NCI-H82 treated with DMSO at 0.1 percent for 48 hours (cell line): ENCODE data around the gene DNAH11.
A peak's percentile ranks its signal among the peaks of the same experiment; 100 is the strongest.
"Not testable (repeated sequence)": the region's sequence is repeated elsewhere in the genome, so short reads cannot be mapped to it uniquely, and the experiment has no call there.

Source experiments
- DNase-seq: peaks from one replicate; lab custom pipeline; 2025; ENCODE audit not compliant: unreplicated experiment; lab: John Stamatoyannopoulos, UW

Gene DNAH11

GRCh38 chr7:21704359-21704758 is 161.5 kb downstream of the DNAH11 start:
- peak; percentile 74 for DNase-seq

GRCh38 chr7:21706131-21706530 is 163.3 kb downstream of the DNAH11 start:
- DNase-seq, result no peak

DNA sequence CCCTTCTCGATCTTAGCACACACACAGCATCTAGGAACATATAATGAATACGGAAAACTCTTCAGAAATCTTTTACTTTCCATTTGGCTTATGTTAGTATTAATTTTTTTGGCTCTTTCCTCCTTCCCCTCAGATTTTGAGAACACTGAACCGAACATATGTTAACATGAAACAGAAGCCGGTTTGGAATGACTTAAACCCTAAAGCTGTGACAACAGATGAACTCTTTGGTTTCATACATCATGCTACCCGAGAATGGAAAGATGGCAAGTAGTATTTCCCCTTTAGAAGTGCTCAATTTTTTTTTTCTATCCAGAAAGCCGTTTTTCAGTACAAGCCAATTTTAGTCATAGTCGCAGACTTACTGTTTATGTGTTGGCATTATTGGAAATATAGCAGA is 164.7 kb downstream of the DNAH11 start:
- DNase-seq, result no peak

DNA sequence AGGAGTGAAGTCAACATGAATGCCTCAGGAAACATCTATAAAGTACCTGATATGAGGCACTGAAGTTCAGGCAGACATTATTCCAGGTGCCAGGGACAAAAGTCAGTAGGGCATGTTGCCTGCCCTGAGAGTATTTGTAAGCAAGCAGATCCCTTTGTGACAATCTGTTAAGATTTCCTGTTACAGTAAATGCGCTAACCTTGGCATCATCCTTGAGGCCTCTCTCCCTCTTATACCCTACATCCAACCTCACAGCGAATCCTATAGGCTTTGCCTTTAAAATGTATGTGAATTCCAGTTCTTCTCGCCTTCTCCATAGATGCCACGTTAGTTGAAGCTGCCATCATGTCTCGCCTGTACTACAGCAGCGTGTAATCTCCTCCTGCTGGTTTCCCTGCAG is 165.3 kb downstream of the DNAH11 start:
- DNase-seq, result no peak

DNA sequence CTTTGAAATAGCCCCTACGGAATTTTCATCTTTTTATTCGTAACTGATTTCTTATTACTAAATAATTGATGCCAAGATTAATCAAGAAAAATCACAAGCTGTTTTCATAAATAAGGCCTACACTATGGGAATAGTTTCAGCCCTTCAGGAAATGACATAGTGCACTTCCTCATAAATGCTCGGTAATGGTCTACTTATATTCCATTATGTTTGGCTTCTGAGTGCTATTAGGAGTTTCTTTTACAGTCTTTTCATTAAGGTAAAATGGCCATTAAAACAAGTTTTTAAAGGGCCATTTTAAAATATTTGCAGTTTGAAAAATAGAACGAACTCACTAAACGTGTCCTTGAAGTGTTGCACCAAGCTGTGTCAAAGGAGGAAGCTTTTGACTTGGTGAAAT is 174.5 kb downstream of the DNAH11 start:
- DNase-seq, result no peak

DNA sequence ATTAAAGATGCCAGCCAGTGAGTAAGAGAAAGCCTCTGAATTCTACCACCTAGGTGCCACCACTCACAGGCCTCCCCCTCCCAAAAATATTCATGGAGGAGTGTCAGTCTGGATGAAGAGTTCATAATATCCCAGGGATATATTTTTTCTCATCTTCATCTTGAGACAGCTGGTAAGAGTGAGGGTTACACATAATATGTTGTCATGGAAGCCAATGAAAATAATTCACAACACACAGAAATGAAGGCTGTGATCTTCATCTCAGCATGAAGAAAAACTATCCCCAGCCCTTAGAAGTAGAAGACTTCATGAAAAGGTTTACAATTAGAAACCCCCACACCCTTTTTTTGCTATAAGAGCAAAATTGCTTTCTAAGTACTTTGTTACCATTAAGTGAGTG is 175.6 kb downstream of the DNAH11 start:
- no peak for DNase-seq

- no peak for DNase-seq
These were observed 177.0 kb downstream of the DNAH11 start for GRCh38 chr7:21719846-21720245.

DNA sequence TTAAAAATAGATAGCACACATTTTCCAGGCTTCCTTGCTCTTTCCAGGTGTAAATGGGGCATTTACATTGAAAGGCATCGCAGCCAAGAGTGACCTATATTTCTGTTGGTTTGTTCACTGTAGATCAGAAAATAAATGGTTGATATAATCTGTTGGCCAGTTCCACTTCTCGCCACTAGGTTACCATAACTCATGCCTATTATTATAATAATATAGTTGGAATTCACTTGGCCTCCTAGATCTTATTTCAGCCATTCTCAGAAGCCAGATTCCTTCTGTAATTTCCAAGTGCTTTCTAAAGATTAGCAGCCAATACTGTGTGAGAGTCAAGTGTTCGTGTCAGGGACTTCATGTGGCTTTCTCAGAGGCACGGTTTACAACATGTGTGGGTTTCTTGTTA is 179.5 kb downstream of the DNAH11 start:
- no peak for DNase-seq

- DNase-seq, result no peak
These were observed 181.7 kb downstream of the DNAH11 start for GRCh38 chr7:21724562-21724961.

DNA sequence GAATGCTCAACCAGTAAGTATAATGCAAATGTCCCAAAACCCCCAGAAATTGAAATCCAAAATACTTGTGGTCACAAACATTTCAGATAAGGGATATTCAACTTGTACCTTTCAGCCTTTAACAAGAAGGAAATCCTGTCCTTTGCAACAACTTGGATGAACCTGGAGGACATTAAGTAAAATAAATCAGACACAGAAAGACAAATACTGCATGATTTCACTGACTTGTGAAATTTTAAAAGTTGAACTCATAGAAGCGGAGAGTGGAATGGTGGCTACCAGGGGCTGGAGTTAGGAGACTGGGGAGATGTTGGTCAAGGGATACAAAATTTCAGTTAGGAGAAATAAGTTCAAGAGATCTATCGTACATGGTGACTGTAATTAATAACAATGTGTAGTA is 187.6 kb downstream of the DNAH11 start:
- no peak for DNase-seq

GRCh38 chr7:21731977-21732376 is 189.1 kb downstream of the DNAH11 start:
- no peak for DNase-seq

GRCh38 chr7:21732956-21733355 is 190.1 kb downstream of the DNAH11 start:
- DNase-seq, result not testable (repeated sequence)

GRCh38 chr7:21733837-21734236 is 191.0 kb downstream of the DNAH11 start:
- no peak for DNase-seq

DNA sequence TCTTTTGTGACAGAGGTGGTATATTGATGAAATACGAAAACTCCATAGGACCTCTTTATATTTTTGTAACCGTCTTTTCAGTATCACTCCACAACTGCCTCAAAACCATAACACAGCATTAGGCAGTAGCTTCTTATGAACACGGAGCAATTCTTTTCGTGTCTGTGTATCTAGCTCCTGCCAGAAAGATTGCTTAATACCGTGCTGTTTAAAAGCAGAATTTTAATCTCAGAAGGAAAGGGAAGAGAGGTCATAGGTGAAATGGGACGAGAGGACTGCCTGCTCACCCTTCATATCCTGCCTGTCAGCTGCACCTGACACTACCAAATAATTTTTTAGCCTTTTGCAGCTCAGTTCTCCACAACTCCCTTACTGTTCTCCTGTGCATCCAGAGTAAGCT is 200.7 kb downstream of the DNAH11 start:
- DNase-seq, result no peak

GRCh38 chr7:21746949-21747348 is 204.1 kb downstream of the DNAH11 start:
- peak; percentile 35 for DNase-seq

DNA sequence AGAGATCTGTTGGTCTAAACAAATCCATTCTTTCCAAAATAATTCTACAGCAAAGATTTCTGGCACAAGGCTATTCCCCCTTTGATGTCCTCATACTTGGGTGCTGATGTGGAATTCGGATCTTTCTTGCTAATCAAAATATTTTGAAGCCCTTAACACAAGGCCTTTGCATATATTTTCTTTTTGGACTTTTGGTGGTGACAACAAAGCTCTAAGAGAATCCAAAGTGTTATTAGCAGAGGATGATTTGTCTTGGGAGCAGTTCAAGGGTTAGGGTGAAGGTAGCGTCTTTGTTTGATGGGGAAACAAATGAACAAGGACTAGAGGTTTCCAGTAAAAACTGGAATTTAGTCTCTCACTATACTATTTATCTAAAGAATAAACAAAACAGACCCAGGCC is 205.0 kb downstream of the DNAH11 start:
- DNase-seq, result no peak

- DNase-seq, result no peak
These were observed 206.5 kb downstream of the DNAH11 start for GRCh38 chr7:21749378-21749777.

DNA sequence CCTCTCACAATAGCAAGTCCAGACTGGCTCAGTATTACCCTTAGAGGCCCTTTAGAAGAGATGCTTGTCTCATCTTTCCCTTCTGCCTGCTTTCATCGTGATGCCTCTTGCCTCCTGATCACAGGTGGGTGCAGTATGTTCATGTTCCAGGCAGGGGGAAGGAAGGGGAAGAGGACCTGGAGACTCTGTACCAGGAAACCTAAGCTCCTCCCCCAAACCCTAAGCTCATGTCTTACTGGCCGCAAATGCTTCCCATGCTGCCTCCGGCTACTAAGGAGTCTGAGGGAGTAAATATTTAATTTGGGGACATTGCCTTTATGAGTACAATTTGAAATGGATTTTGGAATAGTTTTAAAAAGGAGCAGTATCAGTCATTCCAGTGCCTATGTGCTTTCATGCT is 210.2 kb downstream of the DNAH11 start:
- DNase-seq, result no peak

DNA sequence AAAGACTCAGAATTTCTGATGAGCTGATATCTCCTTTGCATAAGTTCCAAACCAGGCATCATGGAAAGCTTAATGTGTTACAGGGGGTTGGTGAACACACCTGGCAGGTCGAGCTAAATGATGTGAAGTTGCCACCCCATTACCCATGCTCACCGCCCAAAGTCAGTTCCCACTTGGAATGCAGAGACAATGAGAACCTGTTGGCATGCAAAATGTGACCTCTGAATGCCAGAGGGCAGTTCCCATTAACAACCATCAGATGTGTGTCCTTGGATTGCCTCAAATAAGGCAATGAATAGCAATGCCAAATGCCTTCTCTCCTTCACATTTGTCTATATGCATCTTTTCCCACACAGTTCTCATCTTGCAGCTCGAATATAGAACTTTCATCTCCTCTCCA is 212.1 kb downstream of the DNAH11 start:
- DNase-seq, result no peak

DNA sequence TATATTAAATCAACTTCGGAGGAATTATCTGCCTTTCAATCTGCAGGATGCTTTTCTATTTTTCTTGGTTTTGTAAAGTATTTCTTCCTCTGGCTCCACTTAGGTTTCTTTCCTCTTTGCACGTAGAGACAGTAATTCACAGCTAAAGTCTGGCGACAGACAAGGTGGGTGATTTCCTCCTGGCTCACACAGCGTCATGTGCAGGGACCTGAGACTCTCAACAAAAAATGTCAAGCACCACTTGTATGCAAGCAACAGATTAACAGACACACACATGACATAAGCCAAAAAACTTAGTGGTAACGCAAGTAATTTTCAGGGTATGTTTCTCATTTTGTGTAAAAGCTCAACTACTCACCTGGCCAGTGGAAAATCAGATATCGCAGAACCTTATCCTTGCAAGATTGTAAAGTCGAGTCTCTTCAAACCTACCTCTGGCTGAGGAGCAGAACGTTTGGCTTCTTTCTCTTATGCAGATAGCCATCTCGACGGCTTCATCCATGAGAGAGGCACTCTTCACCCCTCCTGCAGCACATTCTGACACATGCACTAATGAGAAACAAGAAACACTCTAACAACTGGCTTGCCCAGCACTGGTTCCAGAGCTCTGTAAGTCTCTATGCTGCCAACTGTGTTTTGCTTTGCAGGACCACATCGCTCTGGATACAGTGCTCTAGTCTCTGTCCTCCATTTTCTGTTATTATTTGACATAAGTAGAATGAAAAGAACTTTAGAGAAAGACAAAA is 214.9 kb downstream of the DNAH11 start:
- DNase-seq, result no peak

GRCh38 chr7:21758286-21758685 is 215.4 kb downstream of the DNAH11 start:
- no peak for DNase-seq

DNA sequence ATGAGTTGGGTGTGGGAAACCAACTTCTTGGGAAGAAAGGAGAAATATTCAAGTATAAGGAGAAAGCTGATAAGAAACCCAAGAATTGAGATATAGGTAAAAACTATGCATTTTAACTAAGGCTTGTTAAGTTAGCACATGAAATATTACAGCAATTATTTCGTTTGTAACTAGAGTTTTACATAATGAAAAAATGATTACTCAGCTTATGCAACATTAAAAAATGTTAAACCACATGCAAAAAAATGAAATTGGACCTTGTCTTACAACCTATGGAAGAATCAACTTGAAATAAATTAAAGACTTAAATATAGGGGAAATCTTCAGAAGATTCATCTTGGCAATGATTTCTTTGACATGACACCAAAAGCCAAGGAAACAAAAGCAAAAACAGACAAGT is 219.6 kb downstream of the DNAH11 start:
- DNase-seq, result no peak

- no peak for DNase-seq
These were observed 221.0 kb downstream of the DNAH11 start for GRCh38 chr7:21763818-21764217.
